ENCODE results near the gene PCNX3.

GRCh38 chr11:65651589-65652510, 36.3 kb downstream of the PCNX3 start:
- TF ChIP-seq POLR2AphosphoS5 (IDR thresholded peaks at IDR 0.05; ENCODE audit: low read depth, low read length) (no peak; the same call in 1 of the 2 replicates), TAF1 (IDR thresholded peaks at IDR 0.05; ENCODE audit: low read depth, low read length) (no peak), POLR2A (IDR thresholded peaks at IDR 0.05; ENCODE audit: low read depth, low read length) (no peak)
